Keratinocyte (primary cell): Measurements from ENCODE around the gene NFATC4. TPM values are rescaled to one million over a fixed set of nuclear protein-coding genes. Genes with fewer than 3 reads are reported as not detected.

Experiments
- DNase-seq: peaks from one replicate; pipeline ENCODE4 v3.0.0-alpha.2; 2011; ENCODE audit warnings: low read depth, missing footprints, low spot score
- FAIRE-seq: peaks from 2 replicates; lab custom pipeline; 2011; peaks lifted over from hg19 to GRCh38; lab: Jason Lieb, UNC
- H2AFZ ChIP-seq: 2 replicates; pipeline ENCODE4 v1.6.0; 2012; ENCODE audit warnings: low read length, control low read depth, inconsistent platforms; ENCODE audit not compliant: control insufficient read depth
- H3K27ac ChIP-seq: 2 replicates; pipeline ENCODE4 v1.5.1; 2011; ENCODE audit warnings: low read length; ENCODE audit not compliant: control insufficient read depth, insufficient read depth
- H3K27me3 ChIP-seq: 3 replicates; pipeline ENCODE4 v1.6.0; 2011; ENCODE audit warnings: low read length; ENCODE audit not compliant: control insufficient read depth, insufficient read depth; ENCODE audit errors: extremely low read depth
- H3K36me3 ChIP-seq, 2 experiments: 2 replicates in 1 of 2; 3 replicates in 1 of 2; pipeline ENCODE4 v1.5.1; 2011; ENCODE audit warnings: low read length in 2 of 2, mild to moderate bottlenecking in 1 of 2; ENCODE audit not compliant: control insufficient read depth in 2 of 2, insufficient read depth in 2 of 2; ENCODE audit errors: extremely low read depth in 1 of 2
- H3K4me1 ChIP-seq: 3 replicates; pipeline ENCODE4 v1.5.1; 2011; ENCODE audit warnings: low read length; ENCODE audit not compliant: control insufficient read depth, insufficient read depth; ENCODE audit errors: extremely low read depth
- H3K4me2 ChIP-seq: 3 replicates; pipeline ENCODE4 v1.6.0; 2011; ENCODE audit warnings: low read depth, low read length; ENCODE audit not compliant: control insufficient read depth, insufficient read depth; ENCODE audit errors: extremely low read depth
- H3K4me3 ChIP-seq, 3 experiments: fragments of 200-600 bp in 1 of 3; sonication (generic) in 1 of 3; 2 replicates in 2 of 3; 3 replicates in 1 of 3; pipeline ENCODE4 v1.5.1; 2011 to 2016; ENCODE audit warnings: low read length in 3 of 3, mild to moderate bottlenecking in 3 of 3, control low read depth in 2 of 3, inconsistent platforms in 1 of 3, low read depth in 1 of 3, mixed read lengths in 1 of 3, mixed run types in 1 of 3, moderate library complexity in 1 of 3; ENCODE audit not compliant: control insufficient read depth in 2 of 3, insufficient read depth in 2 of 3; ENCODE audit errors: extremely low read depth in 1 of 3
- H3K79me2 ChIP-seq: 2 replicates; pipeline ENCODE4 v1.6.0; 2012; ENCODE audit warnings: low read length; ENCODE audit not compliant: control insufficient read depth, insufficient read depth
- H3K9ac ChIP-seq: 3 replicates; pipeline ENCODE4 v1.6.0; 2011; ENCODE audit warnings: low read length; ENCODE audit not compliant: control insufficient read depth, insufficient read depth; ENCODE audit errors: extremely low read depth
- H3K9me1 ChIP-seq: 3 replicates; pipeline ENCODE4 v1.6.0; 2011; ENCODE audit warnings: low read length; ENCODE audit not compliant: control insufficient read depth, insufficient read depth; ENCODE audit errors: extremely low read depth
- H3K9me3 ChIP-seq: 2 replicates; pipeline ENCODE4 v1.5.1; 2012; ENCODE audit warnings: low read depth, low read length; ENCODE audit not compliant: control insufficient read depth
- H4K20me1 ChIP-seq: 3 replicates; pipeline ENCODE4 v1.6.0; 2011; ENCODE audit warnings: low read length; ENCODE audit not compliant: control insufficient read depth, insufficient read depth; ENCODE audit errors: extremely low read depth
- EZH2 ChIP-seq: IDR thresholded peaks from one replicate; pipeline ENCODE4 v1.6.1; 2012; ENCODE audit warnings: inconsistent platforms, mild to moderate bottlenecking, low read length, moderate library complexity
- dilution Hi-C: fragments of 300-500 bp; cut with MboI; formaldehyde crosslinking; loops from one replicate; pipeline ENCODE4 v1.7.0; 2020; ENCODE audit warnings: low sequenced_read_pairs; ENCODE audit not compliant: extremely low pct_ligation_motif_present
- polyA plus RNA-seq, 5 experiments: library from polyadenylated mRNA; depleted of rRNA in 3 of 5; stranded (reverse) in 3 of 5; stranded (forward) in 1 of 5; unstranded in 1 of 5; fragments of >200 nt; gene quantifications; 1 replicate in 1 of 5; 2 replicates in 3 of 5; 3 replicates in 1 of 5; pipeline versions ENCODE4 v1.2.1 to v1.2.3, GENCODE V29; 2011 to 2012; ENCODE audit warnings: missing spikeins in 2 of 5, low read depth in 1 of 5, low replicate concordance in 1 of 5
- TF ChIP-seq, protein P1 (sequence below), 3 experiments: IDR thresholded peaks in 1 of 3; conservative IDR thresholded peaks in 1 of 3; optimal IDR thresholded peaks in 1 of 3; 2 replicates in 2 of 3; 3 replicates in 1 of 3; pipeline versions ENCODE3 to v1.5.1; 2011; ENCODE audit warnings: low read length in 3 of 3, mild to moderate bottlenecking in 3 of 3, moderate library complexity in 2 of 3, control low read depth in 1 of 3, inconsistent platforms in 1 of 3; ENCODE audit not compliant: insufficient read depth in 2 of 3; ENCODE audit errors: extremely low read depth in 1 of 3

The NFATC4 gene
- polyA plus RNA-seq, 1 donor (not counting 4 experiments of a cell fraction or from before 2014, with no cell fraction given), result 0.92 TPM

DNA sequence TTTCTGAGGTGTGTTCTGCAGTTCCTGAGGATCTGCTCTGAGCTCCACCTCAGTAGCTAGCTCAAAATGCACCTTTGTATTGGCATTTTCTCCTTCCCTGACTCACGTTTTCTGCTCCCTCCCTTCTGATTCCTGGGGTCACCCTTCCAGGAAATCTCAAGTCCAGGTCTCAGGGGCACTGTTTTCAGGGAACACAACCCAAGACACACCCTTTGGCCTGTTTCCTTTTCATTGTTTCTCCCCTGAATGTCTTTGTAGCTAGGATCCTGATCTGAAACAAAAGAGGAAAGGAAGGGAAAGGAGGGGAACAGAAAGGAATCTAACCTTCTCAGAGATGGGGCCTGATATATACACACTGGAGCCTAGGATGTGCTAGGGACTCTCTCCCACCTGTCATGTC is 20.9 kb upstream of the NFATC4 start:
- Histone ChIP-seq H2AFZ (no peak overlapping the region), H3K79me2 (no peaks in the 10 kb centered on the region), H3K27ac (no peak overlapping the region), H3K9ac (no peak overlapping the region), H4K20me1 (no peaks in the 10 kb centered on the region), H3K4me2 (no peak overlapping the region), H3K36me3 (no peaks in the 10 kb centered on the region), H3K4me3 (no peak overlapping the region), H3K4me1 (no peaks in the 10 kb centered on the region), H3K27me3 (no peaks in the 10 kb centered on the region), H3K9me1 (no peaks in the 10 kb centered on the region), H3K9me3 (no peaks in the 10 kb centered on the region)
- TF ChIP-seq EZH2, result no peak
- TF ChIP-seq, protein P1, sequence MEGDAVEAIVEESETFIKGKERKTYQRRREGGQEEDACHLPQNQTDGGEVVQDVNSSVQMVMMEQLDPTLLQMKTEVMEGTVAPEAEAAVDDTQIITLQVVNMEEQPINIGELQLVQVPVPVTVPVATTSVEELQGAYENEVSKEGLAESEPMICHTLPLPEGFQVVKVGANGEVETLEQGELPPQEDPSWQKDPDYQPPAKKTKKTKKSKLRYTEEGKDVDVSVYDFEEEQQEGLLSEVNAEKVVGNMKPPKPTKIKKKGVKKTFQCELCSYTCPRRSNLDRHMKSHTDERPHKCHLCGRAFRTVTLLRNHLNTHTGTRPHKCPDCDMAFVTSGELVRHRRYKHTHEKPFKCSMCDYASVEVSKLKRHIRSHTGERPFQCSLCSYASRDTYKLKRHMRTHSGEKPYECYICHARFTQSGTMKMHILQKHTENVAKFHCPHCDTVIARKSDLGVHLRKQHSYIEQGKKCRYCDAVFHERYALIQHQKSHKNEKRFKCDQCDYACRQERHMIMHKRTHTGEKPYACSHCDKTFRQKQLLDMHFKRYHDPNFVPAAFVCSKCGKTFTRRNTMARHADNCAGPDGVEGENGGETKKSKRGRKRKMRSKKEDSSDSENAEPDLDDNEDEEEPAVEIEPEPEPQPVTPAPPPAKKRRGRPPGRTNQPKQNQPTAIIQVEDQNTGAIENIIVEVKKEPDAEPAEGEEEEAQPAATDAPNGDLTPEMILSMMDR (optimal IDR thresholded peaks at IDR 0.05 in 1 of 3, IDR thresholded peaks at IDR 0.05 in 1 of 3, conservative IDR thresholded peaks at IDR 0.05 in 1 of 3; ENCODE audit: extremely low read depth in 1 of 3, insufficient read depth in 2 of 3, low read length in 3 of 3), result no peak
- DNase-seq, result no peak
- FAIRE-seq, result no peak
- dilution Hi-C loops, result no loop called here

DNA sequence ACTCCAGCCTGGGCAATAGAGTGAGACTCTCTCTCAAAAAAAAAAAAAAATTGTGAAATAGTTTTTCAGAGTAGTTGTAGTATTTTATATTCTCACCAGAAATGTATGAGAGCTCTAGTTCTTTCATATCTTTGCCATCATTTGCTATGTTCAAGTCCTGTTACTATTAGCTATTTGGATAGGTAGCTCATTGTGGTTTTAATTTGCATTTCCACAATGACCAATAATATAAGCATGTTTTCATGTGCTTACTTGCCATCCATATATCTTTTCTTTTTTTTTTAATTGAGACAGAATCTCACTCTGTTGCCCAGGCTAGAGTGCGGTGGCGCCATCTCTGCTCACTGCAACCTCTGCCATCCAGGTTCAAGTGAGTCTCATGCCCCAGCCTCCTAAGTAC is 19.8 kb upstream of the NFATC4 start:
- H3K36me3 ChIP-seq, result no peaks in the 10 kb centered on the region
- no peak overlapping the region for H2AFZ ChIP-seq
- no peak overlapping the region for H3K4me2 ChIP-seq
- no peaks in the 10 kb centered on the region for H3K9me1 ChIP-seq
- H3K27ac ChIP-seq, result no peak overlapping the region
- no peaks in the 10 kb centered on the region for H3K79me2 ChIP-seq
- TF ChIP-seq EZH2, result no peak
- TF ChIP-seq, protein P1 (optimal IDR thresholded peaks at IDR 0.05 in 1 of 3, IDR thresholded peaks at IDR 0.05 in 1 of 3, conservative IDR thresholded peaks at IDR 0.05 in 1 of 3; ENCODE audit: extremely low read depth in 1 of 3, insufficient read depth in 2 of 3, low read length in 3 of 3), result no peak
- no peaks in the 10 kb centered on the region for H3K9me3 ChIP-seq
- FAIRE-seq (no peak), DNase-seq (no peak)
- no peaks in the 10 kb centered on the region for H4K20me1 ChIP-seq
- no peak overlapping the region for H3K4me3 ChIP-seq
- dilution Hi-C loops, result no loop called here
- H3K4me1 ChIP-seq, result no peaks in the 10 kb centered on the region
- H3K9ac ChIP-seq, result no peak overlapping the region
- H3K27me3 ChIP-seq, result no peaks in the 10 kb centered on the region
